H9 (cell line): Measurements from ENCODE around the gene CNGB1. TPM values are rescaled to one million over a fixed set of nuclear protein-coding genes. Genes with fewer than 3 reads are reported as not detected.

Experiments used
- DNase-seq: peaks from one replicate; pipeline ENCODE4 v3.0.0-alpha.2; 2017
- H2AFZ ChIP-seq: one replicate; pipeline ENCODE4 v1.6.1; 2013; ENCODE audit warnings: mild to moderate bottlenecking, low read length, control low read depth, moderate library complexity
- H2AK5ac ChIP-seq: 2 replicates; pipeline ENCODE4 v1.6.1; 2013; ENCODE audit warnings: low read length, control low read depth, mixed read lengths; ENCODE audit not compliant: insufficient read length
- H2BK120ac ChIP-seq: one replicate; pipeline ENCODE4 v1.6.1; 2013; ENCODE audit warnings: low read depth, mild to moderate bottlenecking, low read length, control low read depth, inconsistent platforms; ENCODE audit not compliant: poor library complexity, severe bottlenecking
- H2BK12ac ChIP-seq: 2 replicates; pipeline ENCODE4 v1.6.1; 2013; ENCODE audit warnings: low read length, control low read depth, mixed read lengths, low read depth; ENCODE audit not compliant: insufficient read length
- H2BK15ac ChIP-seq: 2 replicates; pipeline ENCODE4 v1.6.1; 2013; ENCODE audit warnings: low read depth, low read length, control low read depth
- H2BK20ac ChIP-seq: one replicate; pipeline ENCODE4 v1.6.1; 2013; ENCODE audit warnings: low read depth, mild to moderate bottlenecking, low read length, control low read depth, inconsistent platforms; ENCODE audit not compliant: poor library complexity, severe bottlenecking
- H2BK5ac ChIP-seq: 2 replicates; pipeline ENCODE4 v1.6.1; 2013; ENCODE audit warnings: low read length, control low read depth, mixed read lengths; ENCODE audit not compliant: insufficient read length
- H3K14ac ChIP-seq: 2 replicates; pipeline ENCODE4 v1.6.1; 2013; ENCODE audit warnings: low read length, control low read depth; ENCODE audit not compliant: insufficient read depth
- H3K18ac ChIP-seq: 2 replicates; pipeline ENCODE4 v1.6.1; 2013; ENCODE audit warnings: low read depth, mild to moderate bottlenecking, mixed read lengths, low read length, control low read depth; ENCODE audit not compliant: insufficient read length
- H3K23ac ChIP-seq: 2 replicates; pipeline ENCODE4 v1.6.1; 2013; ENCODE audit warnings: low read length, control low read depth, mixed read lengths, low read depth; ENCODE audit not compliant: insufficient read length
- H3K23me2 ChIP-seq: 2 replicates; pipeline ENCODE4 v1.6.1; 2013; ENCODE audit warnings: low read depth, mild to moderate bottlenecking, mixed read lengths, low read length, control low read depth; ENCODE audit not compliant: insufficient read length, poor library complexity, severe bottlenecking
- H3K27ac ChIP-seq: 2 replicates; pipeline ENCODE4 v1.5.1; 2013; ENCODE audit warnings: low read length, control low read depth, mixed read lengths, low read depth; ENCODE audit not compliant: insufficient read length
- H3K27me3 ChIP-seq: 2 replicates; pipeline ENCODE4 v1.6.1; 2013; ENCODE audit warnings: low read length, control low read depth, inconsistent platforms; ENCODE audit not compliant: insufficient read depth
- H3K4ac ChIP-seq: 2 replicates; pipeline ENCODE4 v1.6.1; 2013; ENCODE audit warnings: low read depth, mild to moderate bottlenecking, control low read depth, inconsistent platforms, low read length, moderate library complexity
- H3K4me1 ChIP-seq: 2 replicates; pipeline ENCODE4 v1.6.1; 2013; ENCODE audit warnings: low read length, control low read depth, inconsistent platforms; ENCODE audit not compliant: insufficient read depth
- H3K4me2 ChIP-seq: 2 replicates; pipeline ENCODE4 v1.6.1; 2013; ENCODE audit warnings: low read length, control low read depth, mixed read lengths; ENCODE audit not compliant: insufficient read length, insufficient read depth
- H3K56ac ChIP-seq: 2 replicates; pipeline ENCODE4 v1.6.1; 2013; ENCODE audit warnings: low read depth, mild to moderate bottlenecking, mixed read lengths, low read length, control low read depth; ENCODE audit not compliant: insufficient read length
- H3K79me1 ChIP-seq: 2 replicates; pipeline ENCODE4 v1.6.1; 2013; ENCODE audit warnings: low read depth, mild to moderate bottlenecking, moderate library complexity, low read length, control low read depth, inconsistent platforms; ENCODE audit not compliant: insufficient read depth, poor library complexity, severe bottlenecking
- H3K79me2 ChIP-seq: 2 replicates; pipeline ENCODE4 v1.6.1; 2013; ENCODE audit warnings: low read length, control low read depth, inconsistent platforms; ENCODE audit not compliant: insufficient read depth
- H3K9ac ChIP-seq: 2 replicates; pipeline ENCODE4 v1.6.1; 2013; ENCODE audit warnings: low read length, control low read depth, mixed read lengths; ENCODE audit not compliant: insufficient read length; ENCODE audit errors: extremely low read depth
- H3K9me3 ChIP-seq: one replicate; pipeline ENCODE4 v1.6.1; 2013; ENCODE audit warnings: low read depth, low read length, inconsistent platforms; ENCODE audit not compliant: control insufficient read depth
- H3T11ph ChIP-seq: one replicate; pipeline ENCODE4 v1.6.1; 2013; ENCODE audit warnings: mild to moderate bottlenecking, low read length, control low read depth, inconsistent platforms
- H4K20me1 ChIP-seq: one replicate; pipeline ENCODE4 v1.6.1; 2013; ENCODE audit not compliant: control insufficient read depth, insufficient read length, insufficient read depth
- H4K5ac ChIP-seq: 2 replicates; pipeline ENCODE4 v1.6.1; 2013; ENCODE audit warnings: low read depth, mild to moderate bottlenecking, mixed read lengths, low read length, control low read depth; ENCODE audit not compliant: insufficient read length
- H4K8ac ChIP-seq: replicated peaks from 2 replicates; pipeline ENCODE4 v1.6.1; 2013; ENCODE audit warnings: low read length, control low read depth, mixed read lengths, low read depth; ENCODE audit not compliant: insufficient read length
- H4K91ac ChIP-seq: 2 replicates; pipeline ENCODE4 v1.6.1; 2013; ENCODE audit warnings: low read depth, mild to moderate bottlenecking, moderate library complexity, mixed read lengths, low read length, control low read depth; ENCODE audit not compliant: insufficient read length
- H3K27ac Mint-ChIP-seq, 3 experiments: 2 replicates in 2 of 3; 3 replicates in 1 of 3; pipeline ENCODE4 v1.8.0; 2020 to 2021; ENCODE audit warnings: mixed read lengths in 3 of 3, mild to moderate bottlenecking in 1 of 3, moderate library complexity in 1 of 3
- H3K27me3 Mint-ChIP-seq: 2 replicates; pipeline ENCODE4 v1.8.0; 2021; ENCODE audit warnings: low read depth, mild to moderate bottlenecking, moderate library complexity, mixed read lengths
- H3K36me3 Mint-ChIP-seq, 3 experiments: 2 replicates in 2 of 3; 3 replicates in 1 of 3; pipeline ENCODE4 v1.8.0; 2020 to 2021; ENCODE audit warnings: low read depth in 3 of 3, mixed read lengths in 3 of 3; ENCODE audit not compliant: insufficient read depth in 1 of 3
- H3K4me1 Mint-ChIP-seq, 2 experiments: 2 replicates each; pipeline ENCODE4 v1.8.0; 2020; ENCODE audit warnings: mixed read lengths in 2 of 2
- H3K4me3 Mint-ChIP-seq, 2 experiments: 2 replicates in 1 of 2; 3 replicates in 1 of 2; pipeline ENCODE4 v1.8.0; 2020 to 2021; ENCODE audit warnings: mild to moderate bottlenecking in 2 of 2, mixed read lengths in 2 of 2, moderate library complexity in 1 of 2
- H3K9me3 Mint-ChIP-seq, 2 experiments: 2 replicates in 1 of 2; 3 replicates in 1 of 2; pipeline ENCODE4 v1.8.0; 2020; ENCODE audit warnings: mild to moderate bottlenecking in 2 of 2, mixed read lengths in 2 of 2, moderate library complexity in 1 of 2
- CTCF ChIP-seq: fragments of 200-600 bp; sonication (generic); conservative IDR thresholded peaks from 3 replicates; pipeline ENCODE4 v1.8.0; 2021; ENCODE audit warnings: antibody characterized with exemption, mild to moderate bottlenecking
- WGBS: extraction: QIAGEN DNeasy Blood & Tissue Kit; methylation state at CpG from one replicate; pipeline ENCODE4 v1.1.7; 2013; ENCODE audit warnings: missing lambda C conversion rate, low lambda C conversion rate, mixed read lengths; ENCODE audit not compliant: insufficient read length; ENCODE audit errors: extremely low coverage; 5-methylcytosine and 5-hydroxymethylcytosine counted together
- total RNA-seq: library from RNA; stranded (reverse); gene quantifications from 2 replicates; pipeline ENCODE4 v1.2.1, GENCODE V29; 2021

CNGB1 gene
- total RNA-seq, 1 experiment from 2014 or later: not detected

- no peak for DNase-seq
- Mint-ChIP-seq H3K9me3 (no peaks in the 10 kb centered on the region), H3K36me3 (no peaks in the 10 kb centered on the region), H3K4me1 (peaks cover 12 to 29% of the 10 kb centered on the region in 2 experiments), H3K27ac (no peak overlapping the region; a peak in 1 of 7 replicates), H3K27me3 (peaks cover 9% of the 10 kb centered on the region), H3K4me3 (no peak overlapping the region; a peak in 1 of 5 replicates)
- Histone ChIP-seq H3K79me2 (no peaks in the 10 kb centered on the region), H3K14ac (no peak overlapping the region), H2BK5ac (no peak overlapping the region), H3K23ac (no peak overlapping the region), H3K27ac (no peak overlapping the region), H3K56ac (no peak overlapping the region), H3K4me2 (no peak overlapping the region), H4K20me1 (no peaks in the 10 kb centered on the region), H2BK120ac (no peak overlapping the region), H3K23me2 (peaks cover 2% of the 10 kb centered on the region), H3K4me1 (no peaks in the 10 kb centered on the region; the same call in 1 of the 2 replicates), H2AK5ac (no peak overlapping the region), H3K79me1 (no peaks in the 10 kb centered on the region), H3K27me3 (no peaks in the 10 kb centered on the region), H2BK20ac (no peak overlapping the region), H4K91ac (no peak overlapping the region), H2AFZ (no peak overlapping the region), H4K5ac (no peak overlapping the region), H3K4ac (no peak overlapping the region), H3T11ph (no peak overlapping the region), H2BK12ac (no peak overlapping the region), H3K18ac (no peak overlapping the region), H3K9me3 (no peaks in the 10 kb centered on the region), H2BK15ac (no peak overlapping the region), H3K9ac (no peak overlapping the region), H4K8ac (no peak overlapping the region)
- WGBS: no CpG with 5 or more reads among the region's 1 CpG
- no peak for TF ChIP-seq CTCF
Measured at GRCh38 chr16:57886427-57886826, 84.5 kb downstream of the CNGB1 start.
